HuH-7.5 (cell line): ENCODE data around the gene NOL8.
A peak's percentile ranks its signal among the peaks of the same experiment; 100 is the strongest.

Source experiments
- DNase-seq: peaks from one replicate; pipeline ENCODE4 v3.0.0; 2011; ENCODE audit warnings: low spot score

Gene NOL8

GRCh38 chr9:92312887-92313623 is 12.1 kb downstream of the NOL8 start:
- no peak for DNase-seq

GRCh38 chr9:92310562-92310961 is 14.6 kb downstream of the NOL8 start:
- no peak for DNase-seq

- no peak for DNase-seq
These were observed 16.3 kb downstream of the NOL8 start for GRCh38 chr9:92308893-92309292.

GRCh38 chr9:92300936-92301335 is 24.2 kb downstream of the NOL8 start:
- DNase-seq = no peak

- no peak for DNase-seq
These were observed 26.0 kb downstream of the NOL8 start for GRCh38 chr9:92299116-92299515.

GRCh38 chr9:92298036-92298435 is 27.1 kb downstream of the NOL8 start:
- no peak for DNase-seq

- no peak for DNase-seq
These were observed 27.5 kb downstream of the NOL8 start for GRCh38 chr9:92297611-92298010.

GRCh38 chr9:92295827-92296258 is 29.3 kb downstream of the NOL8 start:
- no peak for DNase-seq

- DNase-seq = no peak
These were observed 29.8 kb downstream of the NOL8 start for GRCh38 chr9:92295240-92295790.

GRCh38 chr9:92294297-92294676 is 30.9 kb downstream of the NOL8 start:
- no peak for DNase-seq

- DNase-seq = peak; percentile 89
These were observed 31.5 kb downstream of the NOL8 start, which contains the start of gene IARS1 for GRCh38 chr9:92293452-92294296. Gene IARS1, minus strand, starts transcription at chr9:92293697. Its CDS starts 4,278 bp downstream, at chr9:92289419.

GRCh38 chr9:92293075-92293354 is 32.1 kb downstream of the NOL8 start:
- no peak for DNase-seq

- no peak for DNase-seq
These were observed 32.6 kb downstream of the NOL8 start for GRCh38 chr9:92292338-92293074.

GRCh38 chr9:92291577-92291976 is 33.6 kb downstream of the NOL8 start:
- no peak for DNase-seq

GRCh38 chr9:92290785-92291429 is 34.2 kb downstream of the NOL8 start:
- no peak for DNase-seq

- no peak for DNase-seq
These were observed 35.3 kb downstream of the NOL8 start for GRCh38 chr9:92289708-92290390.

GRCh38 chr9:92279302-92279701 is 45.8 kb downstream of the NOL8 start:
- DNase-seq = no peak

- no peak for DNase-seq
These were observed 47.0 kb downstream of the NOL8 start for GRCh38 chr9:92278110-92278509.

GRCh38 chr9:92276331-92277032 is 48.7 kb downstream of the NOL8 start:
- no peak for DNase-seq

GRCh38 chr9:92275541-92275940 is 49.6 kb downstream of the NOL8 start:
- DNase-seq = no peak

- no peak for DNase-seq
These were observed 54.6 kb downstream of the NOL8 start for GRCh38 chr9:92270511-92270910.
